ENCODE data around the gene LIN28B.
A peak's percentile ranks its signal among the peaks of the same experiment; 100 is the strongest.

Gene LIN28B

GRCh38 chr6:104930939-104931338 lies 26.0 kb upstream of the LIN28B start:
- TF ChIP-seq CTCF (IDR thresholded peaks at IDR 0.05; ENCODE audit: borderline replicate concordance, insufficient read depth, low read depth, low read length) = no peak
- H3K4me3 ChIP-seq (ENCODE audit: low read depth, low read length) = no peak overlapping the region

GRCh38 chr6:104936766-104937535 lies 20.0 kb upstream of the LIN28B start:
- TF ChIP-seq CTCF (IDR thresholded peaks at IDR 0.05; ENCODE audit: borderline replicate concordance, insufficient read depth, low read depth, low read length) = no peak
- no peak overlapping the region for H3K4me3 ChIP-seq (ENCODE audit: low read depth, low read length)

- no peak overlapping the region for H3K4me3 ChIP-seq (ENCODE audit: low read depth, low read length)
- no peak for TF ChIP-seq CTCF (IDR thresholded peaks at IDR 0.05; ENCODE audit: borderline replicate concordance, insufficient read depth, low read depth, low read length)
Measured at GRCh38 chr6:104940238-104940892, 16.5 kb upstream of the LIN28B start.

GRCh38 chr6:104940893-104941728 lies 15.8 kb upstream of the LIN28B start:
- peak; percentile 30; the same call in 1 of the 2 replicates for TF ChIP-seq CTCF (IDR thresholded peaks at IDR 0.05; ENCODE audit: borderline replicate concordance, insufficient read depth, low read depth, low read length)
- no peak overlapping the region for H3K4me3 ChIP-seq (ENCODE audit: low read depth, low read length)

GRCh38 chr6:104941729-104942091 lies 15.2 kb upstream of the LIN28B start:
- H3K4me3 ChIP-seq (ENCODE audit: low read depth, low read length) = no peak overlapping the region
- no peak for TF ChIP-seq CTCF (IDR thresholded peaks at IDR 0.05; ENCODE audit: borderline replicate concordance, insufficient read depth, low read depth, low read length)

- TF ChIP-seq CTCF (IDR thresholded peaks at IDR 0.05; ENCODE audit: borderline replicate concordance, insufficient read depth, low read depth, low read length) = no peak
Measured at GRCh38 chr6:104943781-104944180, 13.1 kb upstream of the LIN28B start.

More at GRCh38 chr6:104943781-104944180, 13.1 kb upstream of the LIN28B start:
- no peak overlapping the region for H3K4me3 ChIP-seq (ENCODE audit: low read depth, low read length)
